ENCODE data around the gene BCL7B.
"Not testable (repeated sequence)": the region's sequence is repeated elsewhere in the genome, so short reads cannot be mapped to it uniquely, and the experiment has no call there.

BCL7B gene

DNA sequence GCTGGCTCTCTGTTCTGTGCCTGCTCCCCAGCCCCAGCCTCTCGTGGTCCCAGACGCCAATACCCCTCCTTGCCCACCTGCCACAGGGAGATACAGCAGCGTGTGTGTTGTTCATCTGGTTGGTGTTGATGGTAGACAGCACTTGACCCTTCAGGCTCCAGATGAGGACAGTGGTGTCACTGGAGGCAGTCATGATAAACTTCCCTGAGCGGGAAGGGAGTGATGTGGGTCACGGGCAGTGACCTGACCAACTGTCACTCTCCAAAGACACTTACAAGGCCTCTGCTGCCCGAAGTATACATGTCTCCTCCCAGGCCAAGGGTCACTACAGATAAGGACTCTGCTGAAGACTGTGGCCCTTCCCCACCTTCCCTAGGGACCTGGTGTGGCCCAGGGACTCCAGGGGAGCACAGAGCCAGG is 15.3 kb upstream of the BCL7B start:
- no peak for DNase-seq (ENCODE audit: low read depth in 2 of 2)

DNA sequence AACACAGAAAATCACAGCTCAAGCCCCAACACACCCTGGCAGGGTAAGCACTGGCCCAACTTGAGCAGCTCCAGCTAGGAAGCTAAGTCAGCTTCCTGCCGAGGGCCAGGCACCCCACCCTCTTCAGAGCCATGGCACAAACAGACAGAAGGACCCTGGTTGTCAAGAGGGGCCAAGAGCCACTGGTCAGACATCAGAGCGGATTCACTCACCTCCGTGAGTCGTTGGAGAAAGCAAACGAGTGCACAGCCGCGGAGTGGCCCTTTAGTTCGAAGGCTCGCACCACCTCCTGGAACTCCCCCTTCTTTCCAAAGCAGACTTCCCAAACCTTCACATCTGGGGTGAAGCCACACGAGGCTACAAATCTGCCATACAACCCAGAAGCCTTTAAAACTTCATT is 13.5 kb upstream of the BCL7B start:
- no peak for DNase-seq (ENCODE audit: low read depth in 2 of 2)

DNA sequence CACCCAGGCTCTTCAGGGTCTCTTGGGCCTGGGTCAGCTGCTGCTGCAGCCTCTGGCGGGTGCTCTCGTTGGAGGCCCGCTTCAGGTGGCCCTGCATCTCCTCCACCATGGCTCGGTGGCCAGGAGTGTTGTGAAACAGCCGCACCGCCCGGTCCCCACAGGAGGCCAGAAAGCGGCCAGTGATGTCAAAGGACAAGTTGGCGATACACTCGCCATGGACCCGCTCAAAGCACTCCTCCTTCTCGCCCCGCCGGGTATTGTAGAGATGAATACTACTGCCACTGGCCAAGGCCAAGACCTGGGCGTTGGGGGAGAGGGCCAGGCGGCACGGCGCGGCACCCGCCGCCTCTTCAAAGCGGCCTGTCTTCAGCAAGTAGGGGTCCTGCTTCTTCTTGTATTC is 13.0 kb upstream of the BCL7B start:
- no peak for DNase-seq (ENCODE audit: low read depth in 2 of 2)

DNA sequence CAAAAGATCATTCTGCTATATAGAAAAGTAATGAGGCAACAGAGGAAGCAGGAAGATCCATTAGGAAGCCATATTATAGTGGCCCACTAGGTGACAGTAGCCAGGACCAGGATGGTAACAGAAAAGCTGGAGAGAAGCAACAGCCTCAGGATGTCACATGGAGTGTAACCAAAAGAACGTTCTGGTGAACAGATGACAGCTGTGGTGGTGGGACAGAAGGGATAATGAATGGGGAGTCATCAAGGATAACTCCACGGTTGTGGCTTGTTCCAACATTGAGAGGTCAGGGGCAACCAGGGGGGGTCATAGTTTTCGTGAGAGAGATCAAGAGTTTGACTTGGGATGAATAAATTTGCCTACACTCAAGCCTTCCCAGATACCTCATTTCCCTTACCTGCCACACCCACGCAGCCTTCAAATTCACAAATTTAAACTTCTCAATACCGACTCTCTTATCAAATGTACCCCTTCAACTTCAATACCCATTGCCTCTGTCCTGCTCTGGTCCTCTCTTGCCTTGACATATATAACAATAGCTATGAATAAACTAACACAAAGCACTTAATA is 11.6 kb upstream of the BCL7B start:
- DNase-seq (ENCODE audit: low read depth in 2 of 2): no peak

DNA sequence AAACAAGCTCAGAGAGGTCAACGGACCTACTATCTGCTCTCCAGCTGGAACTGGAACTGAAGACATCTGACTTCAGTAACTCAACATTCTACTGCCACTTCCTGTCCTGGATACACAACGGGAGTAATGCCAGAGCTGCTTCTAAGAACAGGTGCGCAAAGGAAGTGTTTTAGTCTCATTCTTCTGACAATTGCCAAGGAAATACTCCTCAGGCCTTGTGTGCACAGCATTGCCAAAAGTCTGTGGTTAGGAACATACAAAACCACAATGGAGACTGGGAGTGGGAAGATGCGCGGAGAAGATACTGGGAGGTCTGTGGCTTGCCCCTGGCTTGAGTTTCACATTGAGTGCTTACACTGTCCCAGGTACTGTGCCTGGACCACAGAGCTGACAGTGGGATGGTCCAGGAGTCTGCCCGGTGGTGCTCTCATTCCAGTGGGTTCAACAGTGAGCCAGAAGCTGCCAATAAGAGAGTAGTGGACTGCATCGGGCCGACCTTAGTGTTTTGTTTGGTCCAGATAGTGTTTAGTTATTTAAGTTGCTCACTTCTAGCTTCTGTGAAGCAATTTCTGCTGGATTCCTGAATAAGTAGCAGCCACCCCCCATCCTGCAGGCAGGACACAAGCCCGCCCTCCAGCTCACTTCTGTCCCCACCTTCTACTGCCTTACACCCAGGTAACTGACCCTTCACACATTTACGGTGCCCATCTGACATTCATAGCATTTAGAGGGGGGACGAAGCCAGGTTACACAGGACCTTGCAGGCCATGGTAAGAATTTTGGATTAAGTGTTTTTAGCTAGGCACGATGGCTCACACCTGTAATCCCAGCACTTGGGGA is 10.6 kb upstream of the BCL7B start:
- DNase-seq (ENCODE audit: low read depth in 2 of 2): no peak

DNA sequence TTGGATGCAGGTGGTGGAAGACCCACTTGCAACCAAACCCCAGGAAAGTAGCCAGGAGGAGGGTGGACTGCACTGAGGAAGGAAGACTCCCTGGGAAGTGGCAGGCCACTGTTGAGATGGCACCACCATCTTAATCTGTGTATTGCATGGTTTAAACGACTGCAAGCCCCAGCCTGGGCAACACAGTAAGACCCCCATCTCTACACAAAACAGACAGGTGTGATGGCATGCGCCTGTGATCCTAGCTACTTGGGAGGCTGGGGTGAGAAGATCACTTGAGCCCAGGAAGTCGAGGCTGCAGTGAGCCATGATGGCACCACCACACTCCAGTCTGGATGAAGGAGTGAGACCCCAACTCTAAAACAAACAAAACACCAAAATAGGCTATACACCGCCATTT is 9.7 kb upstream of the BCL7B start:
- no peak for DNase-seq (ENCODE audit: low read depth in 2 of 2)

DNA sequence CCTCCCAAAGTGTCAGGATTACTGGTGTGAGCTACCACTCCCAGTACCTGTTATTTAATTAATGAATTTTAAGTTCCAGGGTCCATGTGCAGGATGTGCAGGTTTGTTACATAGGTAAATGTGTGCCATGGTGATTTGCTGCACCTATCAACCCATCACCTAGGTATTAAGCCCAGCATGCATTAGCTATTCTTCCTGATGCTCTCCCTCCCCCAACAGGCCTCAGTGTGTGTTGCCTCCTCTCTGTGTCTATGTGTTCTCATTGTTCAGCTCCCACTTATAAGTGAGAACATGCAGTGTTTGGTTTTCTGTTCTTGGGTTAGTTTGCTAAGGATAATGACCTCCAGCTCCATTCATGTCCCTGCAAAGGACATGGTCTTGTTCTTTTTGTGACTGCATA is 8.9 kb upstream of the BCL7B start:
- not testable (repeated sequence) for DNase-seq (ENCODE audit: low read depth in 2 of 2)

DNA sequence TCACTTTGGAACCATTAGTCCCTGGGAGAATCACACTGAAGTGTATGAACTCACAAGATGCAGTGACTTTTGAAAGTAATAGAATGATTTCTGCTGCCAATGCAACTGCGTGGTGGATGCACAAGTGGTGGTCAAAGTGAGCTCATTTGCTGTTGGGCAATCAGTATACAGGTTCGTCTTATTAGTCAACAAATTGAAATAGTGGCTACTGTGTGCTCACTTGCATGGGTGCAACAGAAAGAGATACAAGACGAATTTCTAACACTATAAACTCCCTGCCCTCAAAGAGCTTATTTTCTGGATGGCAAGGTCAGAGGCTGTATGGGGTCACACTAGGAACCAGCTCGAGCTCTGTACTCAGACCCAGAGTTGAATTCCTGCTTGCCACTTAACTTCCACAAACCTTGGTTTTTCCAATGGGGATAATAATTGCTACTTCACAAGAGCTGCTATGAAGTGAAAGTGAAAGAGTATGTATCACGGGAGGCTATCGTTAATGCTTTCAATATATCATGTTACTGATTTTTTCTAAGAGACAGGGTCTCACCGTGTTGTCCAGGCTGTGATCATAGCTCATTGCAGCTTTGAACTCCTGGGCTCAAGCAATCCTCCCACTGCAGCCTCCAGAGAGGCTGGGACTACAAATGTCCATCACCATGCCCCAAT is 8.3 kb upstream of the BCL7B start:
- no peak for DNase-seq (ENCODE audit: low read depth in 2 of 2)

DNA sequence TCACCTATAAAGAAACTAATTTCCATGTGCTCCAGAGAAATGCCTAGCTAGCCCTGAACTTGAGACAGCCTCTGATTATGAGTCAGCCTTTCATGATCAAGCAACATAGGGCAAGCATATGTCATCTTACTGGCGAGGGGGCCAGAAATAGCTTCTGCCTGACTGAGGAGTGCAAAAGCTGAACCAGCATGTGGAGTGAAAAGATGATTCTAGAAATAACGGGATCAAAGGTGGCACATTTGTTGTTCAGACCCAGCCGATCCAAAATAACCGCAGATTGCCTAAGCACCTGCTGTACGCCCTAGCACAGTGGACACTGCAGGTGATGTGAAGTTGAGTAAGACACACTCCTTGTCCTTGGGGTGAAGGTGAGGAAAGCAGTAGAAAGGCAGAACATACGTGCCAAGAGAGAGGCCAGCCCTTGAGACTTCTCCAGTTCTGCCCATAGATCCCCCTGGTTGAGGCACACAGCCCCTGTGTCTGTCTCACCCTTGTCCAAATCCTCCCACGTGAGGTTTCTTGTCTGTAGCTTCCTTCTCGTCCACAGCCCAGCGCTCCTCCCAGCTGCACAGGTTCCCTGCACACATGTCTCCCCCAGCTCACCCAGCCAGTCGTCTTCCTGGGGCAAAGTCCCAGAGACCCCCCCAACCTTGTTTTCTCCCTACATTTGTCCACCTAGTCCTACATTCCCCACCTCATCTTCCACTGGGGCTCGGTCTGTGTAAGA is 2.8 kb upstream of the BCL7B start:
- no peak for DNase-seq (ENCODE audit: low read depth in 2 of 2)

DNA sequence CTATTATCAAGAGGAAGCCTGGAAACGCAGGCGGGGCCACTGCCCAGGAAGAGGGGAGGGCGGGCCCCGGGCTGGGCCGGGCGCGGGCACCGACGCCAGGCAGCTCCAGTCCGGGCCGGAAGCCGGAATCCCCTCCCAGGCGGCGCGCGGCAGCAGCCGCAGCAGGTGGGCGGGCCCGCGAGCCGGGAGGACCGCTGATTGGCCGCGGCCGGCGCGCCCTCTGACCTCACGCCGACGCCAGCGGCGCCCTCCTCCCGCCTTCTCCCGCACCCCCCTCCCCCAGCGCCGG is 438 bp downstream of the BCL7B start:
- peak; percentile 82 to 92 for DNase-seq (ENCODE audit: low read depth in 2 of 2)

DNA sequence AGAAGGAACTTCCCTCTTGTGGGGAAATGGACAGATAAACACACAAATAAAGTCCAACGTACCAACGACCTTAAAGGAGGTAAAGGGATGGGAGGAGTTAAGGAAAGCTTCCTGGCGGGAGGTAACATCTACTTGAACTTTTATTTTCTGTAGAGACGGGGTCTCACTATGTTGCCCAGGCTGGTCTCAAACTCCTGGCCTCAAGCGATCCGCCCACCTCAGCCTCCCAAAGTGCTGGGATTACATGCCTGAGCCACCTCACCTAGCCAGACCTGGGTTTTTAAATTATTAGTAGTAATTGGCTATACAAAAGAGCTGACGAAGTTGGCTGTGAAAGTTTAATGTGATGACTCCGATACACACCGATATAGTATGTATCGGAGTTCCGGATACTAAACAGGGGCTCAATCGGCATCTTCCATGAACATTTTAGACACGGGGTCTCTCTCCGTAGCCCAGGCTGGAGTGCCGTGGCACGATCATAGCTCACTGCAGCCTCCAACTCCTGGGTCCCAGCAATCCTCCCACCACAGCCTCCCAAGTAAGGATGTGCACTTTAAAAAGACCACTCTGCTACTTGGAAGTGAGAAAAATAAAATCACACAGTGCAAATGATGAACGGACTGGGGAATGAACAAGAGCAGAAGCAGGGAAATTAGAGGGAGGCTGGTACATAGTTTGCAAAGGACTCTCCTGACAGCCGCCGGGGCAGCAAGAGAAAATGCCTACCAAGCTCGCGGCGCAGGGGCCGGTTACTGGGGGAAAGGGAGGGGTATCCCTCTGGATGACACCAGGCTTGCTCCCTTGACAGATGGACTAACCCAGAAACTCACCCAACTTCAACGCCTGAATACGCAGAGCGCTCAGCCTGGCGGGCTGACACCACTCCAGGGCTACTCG is 1.0 kb downstream of the BCL7B start:
- no peak for DNase-seq (ENCODE audit: low read depth in 2 of 2)

DNA sequence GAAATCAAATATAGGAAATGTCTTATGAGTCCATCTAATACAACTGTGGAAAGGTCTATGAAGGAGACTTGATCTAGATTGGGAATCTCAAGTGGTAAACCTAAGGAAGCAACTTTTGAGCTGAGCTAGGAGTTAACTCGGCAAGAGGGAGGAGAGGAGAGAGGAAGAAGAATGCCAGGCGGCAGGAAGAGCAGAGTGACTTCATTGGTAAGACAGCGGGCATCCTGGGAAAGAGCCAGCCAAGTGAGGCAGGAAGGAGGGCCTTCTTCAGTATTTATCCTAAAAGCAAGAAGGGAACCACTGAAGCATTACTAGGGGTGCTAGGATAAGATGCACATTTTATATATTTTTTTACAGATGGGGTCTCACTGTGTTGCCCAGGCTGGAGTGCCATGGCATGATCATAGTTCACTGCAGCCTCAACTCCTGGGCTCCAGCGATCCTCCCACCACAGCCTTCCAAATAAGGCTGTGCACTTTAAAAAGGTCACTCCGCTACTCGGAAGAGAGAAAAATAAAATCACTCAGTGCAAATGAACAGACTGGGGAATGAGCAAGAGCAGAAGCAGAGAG is 2.0 kb downstream of the BCL7B start:
- DNase-seq (ENCODE audit: low read depth in 2 of 2): no peak

DNA sequence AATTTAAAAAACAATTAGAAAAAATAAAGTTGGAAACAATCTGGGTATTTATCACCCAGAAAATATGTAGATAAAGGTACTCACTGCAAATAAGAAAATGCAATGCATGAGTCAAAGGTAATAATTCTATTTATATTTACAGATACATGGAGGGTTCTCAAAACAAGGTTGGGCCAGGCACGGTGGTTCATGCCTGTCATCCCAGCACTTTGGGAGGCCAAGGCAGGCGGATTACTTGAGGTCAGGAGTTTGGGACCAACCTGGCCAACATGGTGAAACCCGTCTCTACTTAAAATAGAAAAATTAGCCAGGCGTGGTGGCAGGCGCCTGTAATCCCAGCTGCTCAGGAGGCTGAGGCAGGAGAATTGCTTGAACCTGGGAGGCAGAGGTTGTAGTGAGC is 7.4 kb downstream of the BCL7B start:
- DNase-seq (ENCODE audit: low read depth in 2 of 2): not testable (repeated sequence)

DNA sequence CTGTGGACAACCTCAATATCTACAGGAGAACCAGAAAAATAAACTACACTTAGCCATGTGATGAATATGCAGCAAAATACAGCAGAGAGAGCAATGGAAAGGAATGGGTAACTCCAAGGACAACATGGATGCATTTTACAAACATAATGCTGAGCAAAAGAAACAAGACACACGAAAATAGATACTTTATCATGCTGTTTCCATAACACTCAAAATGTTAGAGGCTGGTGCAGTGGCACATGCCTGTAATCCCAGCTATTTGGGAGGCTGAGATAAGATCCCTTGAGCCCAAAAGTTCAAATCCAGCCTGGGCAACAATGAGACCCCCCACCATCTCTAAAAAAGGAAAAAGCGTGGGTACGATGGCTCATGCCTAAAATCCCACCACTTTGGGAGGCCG is 8.3 kb downstream of the BCL7B start:
- no peak for DNase-seq (ENCODE audit: low read depth in 2 of 2)

DNA sequence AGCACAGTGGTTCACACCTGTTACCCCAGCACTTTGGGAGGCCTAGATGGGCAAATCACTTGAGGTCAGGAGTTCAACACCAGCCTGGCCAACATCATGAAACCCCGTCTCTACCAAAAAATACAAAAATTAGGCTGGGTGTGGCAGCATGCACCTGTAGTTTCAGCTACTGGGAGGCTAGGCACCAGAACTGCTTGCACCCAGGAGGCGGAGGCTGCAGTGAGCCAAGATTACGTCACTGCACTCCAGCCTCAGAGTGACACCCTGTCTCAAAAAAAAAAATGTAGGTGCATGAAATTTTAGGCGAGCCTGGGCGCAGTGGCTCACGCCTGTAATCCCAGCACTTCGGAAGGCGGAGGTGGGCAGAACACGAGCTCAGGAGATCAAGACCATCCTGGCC is 9.6 kb downstream of the BCL7B start:
- DNase-seq (ENCODE audit: low read depth in 2 of 2): no peak

DNA sequence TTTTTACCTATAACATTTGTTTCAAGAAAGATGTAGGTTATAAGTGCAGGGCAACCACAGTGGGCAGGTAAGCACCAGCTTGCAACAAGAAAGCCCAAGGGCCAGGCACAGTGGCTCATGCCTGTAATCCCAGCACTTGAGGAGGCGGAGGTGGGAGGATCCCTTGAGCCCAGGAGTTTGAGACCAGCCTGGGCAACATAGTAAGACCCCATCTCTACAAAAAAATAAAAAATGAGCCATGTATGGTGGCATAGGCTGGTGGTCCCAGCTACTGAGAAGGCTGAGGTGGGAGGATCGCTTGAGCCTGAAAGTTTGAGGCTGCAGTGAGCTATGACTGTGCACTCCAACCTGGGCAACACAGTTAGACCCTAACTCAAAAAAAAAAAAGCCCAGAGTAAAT is 12.8 kb downstream of the BCL7B start:
- DNase-seq (ENCODE audit: low read depth in 2 of 2): no peak

DNA sequence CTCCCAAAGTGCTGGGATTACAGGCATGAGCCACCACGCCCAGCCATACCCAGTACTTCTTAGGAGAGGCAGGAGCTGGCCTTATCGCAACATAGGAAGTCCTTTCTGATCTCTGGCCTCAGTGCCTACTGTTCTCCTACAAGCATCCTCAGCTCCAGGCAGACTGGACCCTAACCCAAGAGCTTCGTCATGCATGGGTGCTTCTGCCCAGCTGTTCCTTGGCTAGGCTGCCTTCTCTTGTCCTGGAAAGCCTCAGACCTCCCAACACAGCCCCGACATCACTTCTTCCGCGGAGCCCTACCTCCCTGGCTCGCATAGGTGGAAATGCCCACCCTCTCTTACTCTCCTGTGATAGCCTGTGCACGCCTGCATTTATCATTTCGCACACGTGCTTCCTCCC is 15.8 kb downstream of the BCL7B start:
- DNase-seq (ENCODE audit: low read depth in 2 of 2): no peak

DNA sequence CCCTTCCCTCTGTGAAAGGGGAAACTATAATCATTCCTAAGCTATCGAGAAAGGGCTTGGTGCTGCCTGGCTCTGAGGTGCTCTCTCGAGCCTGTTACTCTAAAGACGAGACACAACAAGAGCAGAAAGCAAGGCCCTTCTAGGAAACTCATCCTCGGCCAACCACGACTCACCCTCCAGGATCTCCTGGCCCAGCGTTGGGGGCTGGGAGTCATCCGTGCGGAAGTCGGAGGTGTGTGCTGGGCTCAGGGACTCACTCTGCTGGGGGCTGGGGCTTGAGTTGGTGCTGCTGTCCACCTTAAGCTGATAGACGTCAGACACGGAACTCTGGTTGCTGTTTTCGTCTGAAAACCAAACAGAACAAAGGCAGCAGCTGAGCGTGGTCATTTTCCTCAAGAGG is 17.8 kb downstream of the BCL7B start:
- no peak for DNase-seq (ENCODE audit: low read depth in 2 of 2)

DNA sequence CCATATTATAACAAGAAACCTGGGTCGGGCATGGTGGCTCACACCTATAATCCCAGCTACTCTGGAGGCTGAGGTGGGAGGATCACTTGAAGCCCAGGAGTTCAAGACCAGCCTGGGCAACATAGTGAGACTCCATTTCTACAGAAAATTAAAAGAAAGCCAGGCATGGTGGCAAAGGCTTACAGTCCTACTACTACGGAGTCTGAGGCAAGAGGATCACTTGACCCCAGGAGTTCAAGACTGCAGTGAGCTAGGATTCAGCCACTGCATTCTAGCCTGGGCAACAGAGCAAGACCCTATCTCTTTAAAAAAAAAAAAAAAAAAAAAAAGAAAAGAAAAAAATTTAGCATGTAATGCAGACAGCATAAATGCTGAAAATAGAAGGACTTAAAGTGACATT is 19.0 kb downstream of the BCL7B start:
- not testable (repeated sequence) for DNase-seq (ENCODE audit: low read depth in 2 of 2)

DNA sequence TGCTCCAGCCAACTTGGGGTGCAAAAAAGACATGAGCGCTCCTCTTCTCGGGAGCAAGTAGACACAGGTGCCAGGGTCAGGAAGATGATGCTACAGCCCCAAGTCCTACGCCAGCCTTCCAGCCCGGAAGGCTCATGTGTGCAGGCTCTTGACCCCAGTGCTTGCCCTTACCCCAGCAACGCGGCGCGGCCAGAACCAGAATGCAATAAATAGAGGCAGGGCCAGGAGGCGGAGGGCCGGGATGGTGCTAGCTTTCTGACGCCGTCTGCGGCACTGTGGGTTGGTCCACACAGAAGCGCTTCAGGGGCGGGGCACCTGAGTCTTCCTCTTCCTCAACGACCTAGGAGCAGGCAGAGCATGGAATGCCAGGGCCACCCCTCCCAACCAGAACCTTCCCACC is 20.4 kb downstream of the BCL7B start:
- no peak for DNase-seq (ENCODE audit: low read depth in 2 of 2)

DNA sequence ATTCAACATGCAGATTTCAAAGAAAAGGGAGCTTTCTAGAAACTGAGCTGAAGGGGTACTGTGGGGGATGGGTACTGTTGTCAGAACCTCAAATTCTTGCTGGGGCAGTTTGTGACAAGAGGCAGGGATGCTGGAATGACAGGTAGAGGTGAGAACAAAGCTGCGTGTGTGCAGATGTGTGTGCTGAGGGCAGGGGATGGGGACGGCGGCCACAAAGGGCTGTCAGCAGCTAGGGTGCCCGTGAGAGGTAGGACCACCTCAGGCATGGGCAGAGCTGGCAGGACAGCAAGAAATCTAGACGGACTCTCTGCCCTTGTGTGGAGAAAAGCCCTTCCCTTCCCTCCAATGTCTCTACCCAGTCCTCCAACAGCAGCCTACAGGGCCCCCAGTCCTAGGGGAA is 21.0 kb downstream of the BCL7B start:
- DNase-seq (ENCODE audit: low read depth in 2 of 2): no peak
